GM13976 (cell line): ENCODE measurements around the gene SPATA3.
"Not testable (repeated sequence)": the region's sequence is repeated elsewhere in the genome, so short reads cannot be mapped to it uniquely, and the experiment has no call there.

Experiments used
- DNase-seq: peaks from one replicate; pipeline ENCODE4 v3.0.0; 2012; ENCODE audit warnings: low spot score
- in situ Hi-C: fragments of 300-500 bp; cut with MboI; formaldehyde crosslinking; loops from one replicate; pipeline ENCODE4 v1.12.0; 2022; ENCODE audit warnings: low sequenced_read_pairs, mixed read lengths, inconsistent platforms; ENCODE audit not compliant: unreplicated experiment
- TF ChIP-seq, protein P1 (sequence below): IDR thresholded peaks from 2 replicates; pipeline ENCODE4 v1.5.1; 2012; ENCODE audit warnings: borderline replicate concordance, mild to moderate bottlenecking; ENCODE audit not compliant: insufficient read depth; ENCODE audit errors: extremely low read depth, missing control alignments, control extremely low read depth

Gene SPATA3

DNA sequence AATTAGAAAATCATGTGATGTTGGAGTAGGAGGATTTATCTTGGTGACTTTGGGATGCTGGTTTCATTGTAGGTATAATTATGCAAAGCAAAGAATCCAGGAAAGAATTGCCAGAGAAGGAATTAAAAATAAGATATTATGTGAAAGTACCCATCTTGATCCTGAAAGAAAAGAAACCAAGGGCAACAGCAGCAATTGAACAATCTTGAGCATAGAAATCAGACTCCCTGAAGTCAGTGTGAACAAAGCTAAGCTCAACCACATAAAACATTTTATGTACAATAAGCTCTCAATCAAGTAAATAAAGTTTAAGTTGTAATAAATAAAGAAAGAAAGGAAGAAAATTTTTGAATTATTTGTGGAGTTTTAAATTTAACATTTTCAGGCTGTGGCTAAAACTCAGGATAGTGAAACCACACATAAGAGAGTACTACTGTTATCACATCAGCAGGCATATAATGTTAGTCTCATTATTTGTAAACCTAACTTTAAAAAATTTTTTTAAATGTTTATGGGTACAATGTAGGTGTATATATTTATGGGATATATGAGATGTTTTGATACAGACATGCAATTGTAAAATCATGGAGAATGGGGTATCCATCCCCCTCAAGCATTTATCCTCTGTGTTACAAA lies 38.0 kb upstream of the SPATA3 start:
- no peak for DNase-seq
- in situ Hi-C loops, result no loop called here
- TF ChIP-seq, protein P1, sequence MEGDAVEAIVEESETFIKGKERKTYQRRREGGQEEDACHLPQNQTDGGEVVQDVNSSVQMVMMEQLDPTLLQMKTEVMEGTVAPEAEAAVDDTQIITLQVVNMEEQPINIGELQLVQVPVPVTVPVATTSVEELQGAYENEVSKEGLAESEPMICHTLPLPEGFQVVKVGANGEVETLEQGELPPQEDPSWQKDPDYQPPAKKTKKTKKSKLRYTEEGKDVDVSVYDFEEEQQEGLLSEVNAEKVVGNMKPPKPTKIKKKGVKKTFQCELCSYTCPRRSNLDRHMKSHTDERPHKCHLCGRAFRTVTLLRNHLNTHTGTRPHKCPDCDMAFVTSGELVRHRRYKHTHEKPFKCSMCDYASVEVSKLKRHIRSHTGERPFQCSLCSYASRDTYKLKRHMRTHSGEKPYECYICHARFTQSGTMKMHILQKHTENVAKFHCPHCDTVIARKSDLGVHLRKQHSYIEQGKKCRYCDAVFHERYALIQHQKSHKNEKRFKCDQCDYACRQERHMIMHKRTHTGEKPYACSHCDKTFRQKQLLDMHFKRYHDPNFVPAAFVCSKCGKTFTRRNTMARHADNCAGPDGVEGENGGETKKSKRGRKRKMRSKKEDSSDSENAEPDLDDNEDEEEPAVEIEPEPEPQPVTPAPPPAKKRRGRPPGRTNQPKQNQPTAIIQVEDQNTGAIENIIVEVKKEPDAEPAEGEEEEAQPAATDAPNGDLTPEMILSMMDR, result no peak

DNA sequence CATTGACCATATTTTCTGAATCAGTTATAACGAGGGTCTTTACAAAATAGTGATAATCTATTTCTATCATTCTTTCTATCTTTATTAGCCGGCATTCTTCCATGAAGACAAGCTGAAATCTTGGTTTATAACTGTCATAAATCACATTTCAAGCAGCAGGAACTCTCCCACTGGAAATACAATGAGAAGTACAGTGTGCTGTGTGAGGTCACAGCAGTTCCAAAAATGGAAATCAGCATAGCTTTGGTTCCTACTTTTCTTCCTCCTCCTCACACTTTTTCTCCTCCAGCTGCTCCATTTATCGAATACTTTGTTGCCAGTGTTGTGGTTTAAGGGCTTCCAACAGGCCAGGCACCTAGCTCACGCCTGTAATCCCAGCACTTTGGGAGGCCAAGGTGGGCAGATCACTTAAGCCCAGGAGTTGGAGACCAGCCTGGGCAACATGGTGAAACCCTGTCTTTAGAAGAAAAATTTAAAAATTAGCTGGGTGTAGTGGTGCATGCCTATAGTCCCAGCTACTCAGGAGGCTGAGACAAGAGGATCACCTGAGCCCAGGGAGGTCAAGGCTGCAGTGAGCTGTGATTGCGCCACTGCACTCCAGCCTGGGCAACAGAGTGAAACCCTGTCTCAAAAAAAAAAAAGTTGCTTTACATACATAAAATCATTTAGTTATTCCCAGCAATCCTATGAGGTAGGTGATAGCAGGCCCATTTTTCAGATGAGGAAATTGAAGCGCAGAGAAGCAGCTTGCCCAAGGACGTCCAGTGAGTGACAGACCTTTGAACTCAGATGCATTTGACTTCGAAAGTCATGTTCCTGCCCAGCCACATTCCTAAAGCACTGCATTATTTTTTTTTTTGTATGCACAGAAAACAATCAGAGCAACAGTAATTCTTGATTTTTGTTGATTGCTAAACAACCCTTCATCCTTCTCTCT lies 36.8 kb upstream of the SPATA3 start:
- in situ Hi-C loops, result no loop called here
- TF ChIP-seq, protein P1, result no peak
- DNase-seq, result no peak

DNA sequence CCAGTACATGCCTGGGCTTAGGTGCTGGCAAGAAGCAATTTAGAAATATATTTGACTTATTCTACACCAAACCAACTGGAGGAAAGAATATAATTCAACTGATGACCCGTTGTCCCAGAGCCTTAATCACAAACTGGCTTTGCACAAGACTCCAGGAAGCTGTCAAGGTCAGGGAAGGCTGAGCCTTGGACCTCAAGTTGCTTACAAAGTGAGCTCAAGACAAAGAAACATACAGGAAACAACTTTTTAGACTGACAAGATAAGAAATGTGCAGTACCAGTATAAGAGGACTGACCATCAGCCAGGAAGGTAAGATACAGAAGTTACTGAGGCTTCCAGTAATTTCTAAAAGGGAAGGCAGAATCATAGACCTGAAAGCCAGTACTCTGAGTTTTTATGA lies 35.9 kb upstream of the SPATA3 start:
- in situ Hi-C loops, result no loop called here
- TF ChIP-seq, protein P1, result no peak

DNA sequence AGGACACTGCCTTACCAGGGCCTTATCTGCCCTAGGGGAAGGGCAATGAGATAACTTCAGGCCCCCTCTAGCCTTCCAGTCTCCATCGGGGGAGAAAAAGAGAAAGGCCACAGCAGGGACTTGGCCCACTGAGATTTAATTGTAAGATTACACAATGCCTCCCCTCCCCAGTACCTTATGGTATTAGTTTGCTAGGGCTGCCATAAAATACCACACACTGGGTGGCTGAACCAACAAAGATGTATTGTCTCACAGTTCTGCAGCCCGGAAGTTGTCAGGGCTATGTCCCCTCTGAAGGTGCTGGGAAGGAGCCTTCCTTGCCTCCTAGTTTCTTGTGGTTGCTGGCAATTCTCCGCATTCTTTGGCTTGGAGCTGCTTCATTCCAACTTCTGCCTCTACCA lies 34.8 kb upstream of the SPATA3 start:
- in situ Hi-C loops, result no loop called here
- no peak for DNase-seq

More for the DNA sequence above, 35.9 kb upstream of the SPATA3 start:
- no peak for DNase-seq

DNA sequence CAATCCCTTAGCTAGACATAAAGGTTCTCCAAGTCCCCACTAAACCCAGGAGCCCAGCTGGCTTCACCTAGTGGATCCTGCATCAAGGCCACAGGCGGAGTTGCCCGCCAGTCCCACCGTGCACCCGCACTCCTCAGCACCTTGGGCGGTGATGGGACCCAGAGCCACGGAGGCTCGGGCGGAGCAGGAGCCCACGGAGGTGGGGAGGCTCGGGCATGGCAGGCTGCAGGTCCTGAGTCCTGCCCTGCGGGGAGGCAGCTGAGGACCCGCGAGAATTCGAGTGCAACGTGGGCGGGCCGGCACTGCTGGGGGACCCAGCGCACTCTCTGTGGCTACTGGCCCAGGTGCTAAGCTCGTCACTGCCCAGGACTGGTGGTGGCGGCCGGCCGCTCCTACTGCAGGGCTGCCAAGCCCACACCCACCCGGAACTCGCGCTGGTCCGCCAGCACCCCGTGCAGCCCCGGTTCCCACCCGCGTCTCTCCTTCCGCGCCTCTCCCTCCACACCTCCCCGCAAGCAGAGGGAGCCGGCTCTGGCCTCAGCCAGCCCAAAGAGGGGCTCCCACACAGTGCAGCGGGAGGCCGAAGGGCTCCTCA lies 31.7 kb upstream of the SPATA3 start:
- DNase-seq, result no peak
- in situ Hi-C loops, result no loop called here
- TF ChIP-seq, protein P1, result no peak

More for the DNA sequence above, 34.8 kb upstream of the SPATA3 start:
- TF ChIP-seq, protein P1, result no peak

DNA sequence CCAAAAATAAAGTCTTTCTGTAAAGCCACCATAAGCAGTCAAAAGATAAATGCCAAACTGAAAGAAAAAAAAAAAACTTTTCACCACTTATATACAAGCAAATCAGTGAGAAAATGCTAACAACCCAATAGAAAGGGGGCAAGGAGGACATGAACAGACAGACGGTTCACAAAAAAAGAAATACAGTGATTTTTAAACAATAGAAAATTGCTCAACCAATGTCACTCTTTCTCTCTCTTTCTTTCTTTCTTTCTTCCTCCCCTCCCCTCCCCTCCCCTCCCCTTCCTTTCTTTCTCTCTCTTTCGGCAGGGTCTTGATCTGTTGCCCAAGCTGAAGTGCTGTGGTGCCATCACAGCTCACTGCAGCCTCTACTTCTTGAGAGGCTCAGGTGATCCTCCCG lies 28.8 kb upstream of the SPATA3 start:
- in situ Hi-C loops, result no loop called here
- no peak for DNase-seq
- TF ChIP-seq, protein P1, result no peak

DNA sequence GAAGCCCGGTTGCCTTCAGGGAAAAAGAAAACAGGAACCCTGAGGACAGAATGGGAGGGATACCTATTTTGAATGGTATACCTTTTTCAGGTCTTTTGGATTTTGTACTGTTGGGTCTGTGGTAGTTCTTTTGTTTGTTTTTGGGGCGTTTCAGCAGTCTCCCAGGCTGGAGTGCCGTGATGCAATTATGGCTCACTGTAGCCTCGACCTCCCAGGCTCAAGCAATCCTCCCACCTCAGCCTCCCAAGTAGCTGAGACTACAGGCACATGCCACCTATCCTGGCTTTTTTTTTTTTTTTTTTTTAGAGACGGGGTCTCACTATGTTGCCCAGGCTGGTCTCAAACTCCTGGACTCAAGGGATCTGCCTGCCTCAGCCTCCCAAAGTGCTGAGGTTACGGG lies 27.6 kb upstream of the SPATA3 start:
- in situ Hi-C loops, DNase-seq: not testable (repeated sequence)
